SK-N-SH (cell line): ENCODE data around the gene CREB5. TPM values are rescaled to one million over a fixed set of nuclear protein-coding genes. Genes with fewer than 3 reads are reported as not detected.

Experiments
- CTCF ChIA-PET: fragments of 300-600, 350-600 bp; formaldehyde crosslinking; extraction: SDS; loops from one replicate; lab custom pipeline; 2021; lab: Yijun Ruan, JAX
- POLR2A ChIA-PET: fragments of 350-600 bp; sonication (Branson Sonifier 250); formaldehyde crosslinking; extraction: SDS; loops from one replicate; lab custom pipeline; 2020; ENCODE audit warnings: antibody characterized with exemption, inconsistent platforms; lab: Yijun Ruan, JAX
- DNase-seq: peaks from one replicate; pipeline ENCODE4 v3.0.0; 2012
- H2AFZ ChIP-seq: fragments of 200-600 bp; sonication (generic); 2 replicates; pipeline ENCODE4 v1.8.1; 2016; ENCODE audit warnings: antibody characterized with exemption, mild to moderate bottlenecking, low read depth
- H3F3A ChIP-seq: fragments of 200-600 bp; sonication (generic); replicated peaks from 2 replicates; pipeline ENCODE3; 2016; ENCODE audit warnings: antibody characterized with exemption, mild to moderate bottlenecking; ENCODE audit not compliant: insufficient read depth
- H3K27ac ChIP-seq, 2 experiments: fragments of 200-500 bp in 1 of 2; fragments of 200-600 bp in 1 of 2; sonication (Bioruptor generic) in 1 of 2; sonication (generic), shearing (Covaris generic) in 1 of 2; 2 replicates each; pipeline versions ENCODE4 v1.5.1 to v1.6.1; 2014 to 2016; ENCODE audit warnings: low read depth in 2 of 2, inconsistent platforms in 1 of 2, low read length in 1 of 2, mild to moderate bottlenecking in 1 of 2, mixed read lengths in 1 of 2
- H3K27me3 ChIP-seq: fragments of 200-600 bp; sonication (generic), shearing (Covaris generic); 2 replicates; pipeline ENCODE4 v1.6.1; 2016; ENCODE audit warnings: mixed run types; ENCODE audit not compliant: insufficient read depth
- H3K36me3 ChIP-seq, 2 experiments: fragments of 200-500 bp in 1 of 2; fragments of 200-600 bp in 1 of 2; sonication (Bioruptor generic) in 1 of 2; sonication (generic) in 1 of 2; replicated peaks in 1 of 2; 2 replicates each; pipeline versions ENCODE3 to v1.5.1; 2014 to 2016; ENCODE audit warnings: low read length in 1 of 2, mild to moderate bottlenecking in 1 of 2; ENCODE audit not compliant: insufficient read depth in 2 of 2, control insufficient read depth in 1 of 2
- H3K4me1 ChIP-seq, 2 experiments: fragments of 200-500 bp in 1 of 2; fragments of 200-600 bp in 1 of 2; sonication (Bioruptor generic) in 1 of 2; sonication (generic), shearing (Covaris generic) in 1 of 2; 2 replicates each; pipeline versions ENCODE4 v1.5.1 to v1.6.1; 2014 to 2016; ENCODE audit warnings: low read depth in 1 of 2, low read length in 1 of 2, mixed run types in 1 of 2; ENCODE audit not compliant: insufficient read depth in 2 of 2, control insufficient read depth in 1 of 2
- H3K4me2 ChIP-seq: fragments of 200-600 bp; sonication (generic), shearing (Covaris generic); 2 replicates; pipeline ENCODE4 v1.6.1; 2017; ENCODE audit warnings: mixed run types
- H3K4me3 ChIP-seq, 2 experiments: fragments of 200-500 bp in 1 of 2; fragments of 200-600 bp in 1 of 2; sonication (Bioruptor generic) in 1 of 2; sonication (generic), shearing (Covaris generic) in 1 of 2; 2 replicates each; pipeline versions ENCODE4 v1.5.1 to v1.8.1; 2014 to 2016; ENCODE audit warnings: low read depth in 2 of 2, inconsistent platforms in 1 of 2, low read length in 1 of 2, mild to moderate bottlenecking in 1 of 2, mixed read lengths in 1 of 2, moderate library complexity in 1 of 2
- H3K79me2 ChIP-seq: fragments of 200-600 bp; sonication (generic); 2 replicates; pipeline ENCODE4 v1.8.1; 2017; ENCODE audit warnings: mild to moderate bottlenecking; ENCODE audit not compliant: insufficient read depth
- H3K9ac ChIP-seq: fragments of 200-600 bp; sonication (generic); 2 replicates; pipeline ENCODE4 v1.6.1; 2017; ENCODE audit warnings: mixed run types
- H3K9me2 ChIP-seq: fragments of 200-600 bp; sonication (generic); 2 replicates; pipeline ENCODE4 v1.6.1; 2017; ENCODE audit warnings: mixed run types
- H3K9me3 ChIP-seq: fragments of 200-600 bp; sonication (generic); 2 replicates; pipeline ENCODE4 v1.6.1; 2017; ENCODE audit warnings: mixed run types, mild to moderate bottlenecking, moderate library complexity
- H4K20me1 ChIP-seq: fragments of 200-600 bp; sonication (generic); 2 replicates; pipeline ENCODE4 v1.6.1; 2017; ENCODE audit warnings: mild to moderate bottlenecking, mixed run types; ENCODE audit not compliant: insufficient read depth
- EP300 ChIP-seq, 2 experiments: IDR thresholded peaks; 2 replicates each; pipeline versions ENCODE4 v1.4.0 to v1.6.1; 2012; ENCODE audit warnings: borderline replicate concordance in 1 of 2, low read depth in 1 of 2, low read length in 1 of 2
- FOXJ3 ChIP-seq: sonication (generic); formaldehyde crosslinking; IDR thresholded peaks from 2 replicates; pipeline ENCODE4 v1.5.1; 2020; ENCODE audit warnings: mild to moderate bottlenecking, missing genetic modification reagents
- FOXM1 ChIP-seq: IDR thresholded peaks from 2 replicates; pipeline ENCODE4 v1.4.0; 2012; ENCODE audit warnings: low read depth, mild to moderate bottlenecking
- JUND ChIP-seq: IDR thresholded peaks from 2 replicates; pipeline ENCODE4 v1.4.0; 2012
- NFIC ChIP-seq: IDR thresholded peaks from 2 replicates; pipeline ENCODE4 v1.4.0; 2012; ENCODE audit warnings: borderline replicate concordance
- POLR2AphosphoS5 ChIP-seq: IDR thresholded peaks from 2 replicates; pipeline ENCODE4 v1.6.1; 2012; ENCODE audit warnings: low read depth, low read length
- RAD21 ChIP-seq: IDR thresholded peaks from 2 replicates; pipeline ENCODE4 v1.6.1; 2012; ENCODE audit warnings: mild to moderate bottlenecking, low read length
- RCOR1 ChIP-seq: fragments of 150-350 bp; IDR thresholded peaks from 2 replicates; pipeline ENCODE4 v1.6.1; 2017; ENCODE audit warnings: antibody characterized with exemption, low read length
- RFX5 ChIP-seq: IDR thresholded peaks from 2 replicates; pipeline ENCODE4 v1.6.1; 2012; ENCODE audit warnings: mild to moderate bottlenecking, improper control_type of control experiment, low read length
- TAF1 ChIP-seq: IDR thresholded peaks from 2 replicates; pipeline ENCODE4 v1.6.1; 2012; ENCODE audit warnings: low read depth, mild to moderate bottlenecking, low read length, moderate library complexity, borderline replicate concordance
- TCF12 ChIP-seq: IDR thresholded peaks from 2 replicates; pipeline ENCODE4 v1.4.0; 2012
- WGBS: methylation state at CpG from one replicate; pipeline ENCODE4 v1.1.6; 2017; ENCODE audit warnings: low lambda C conversion rate; 5-methylcytosine and 5-hydroxymethylcytosine counted together
- polyA plus RNA-seq, 3 experiments: library from polyadenylated mRNA; depleted of rRNA; stranded (reverse); fragments of >200 nt; gene quantifications; 2 replicates each; pipeline ENCODE4 v1.2.3, GENCODE V29; 2012
- TF ChIP-seq, protein P1 (sequence below): IDR thresholded peaks from 2 replicates; pipeline ENCODE4 v1.6.1; 2012; ENCODE audit warnings: mild to moderate bottlenecking, low read depth, low read length, moderate library complexity
- TF ChIP-seq, protein P2 (sequence below): fragments of 150-350 bp; IDR thresholded peaks from 2 replicates; pipeline ENCODE4 v1.6.1; 2016; ENCODE audit warnings: mild to moderate bottlenecking, low read depth, low read length
- TF ChIP-seq, protein P3 (sequence below): IDR thresholded peaks from 2 replicates; pipeline ENCODE4 v1.4.0; 2012; ENCODE audit warnings: low read depth, borderline replicate concordance
- TF ChIP-seq, protein P4 (sequence below): fragments of 150-350 bp; IDR thresholded peaks from 2 replicates; pipeline ENCODE4 v1.6.1; 2017; ENCODE audit warnings: antibody characterized with exemption, low read length, low read depth, borderline replicate concordance

CREB5 gene
- polyA plus RNA-seq, 1 of the 3 experiments (the other 2 are of a cell fraction): 19.3 TPM

DNA sequence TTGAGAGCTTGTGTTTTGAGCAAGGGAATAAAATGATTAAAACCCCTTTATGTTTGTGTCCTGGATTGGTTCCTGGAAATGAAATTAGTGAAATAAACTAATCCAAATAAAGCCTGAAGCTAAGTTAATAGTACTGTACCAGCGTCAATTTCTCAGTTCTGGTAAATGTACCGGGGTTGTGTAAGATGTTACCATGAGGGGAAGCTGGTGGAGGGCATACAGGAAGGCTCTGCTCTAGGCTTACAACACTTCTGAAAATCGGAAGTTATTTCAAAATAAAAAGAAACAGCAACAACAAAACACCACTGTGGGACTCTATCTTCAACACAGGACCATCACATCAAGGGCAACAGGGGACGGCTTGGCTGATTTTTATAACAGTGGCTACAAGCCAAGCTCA, 257.0 kb downstream of the CREB5 start:
- no peaks in the 10 kb centered on the region for H3K9me2 ChIP-seq
- H3K36me3 ChIP-seq: no peaks in the 10 kb centered on the region
- no peaks in the 10 kb centered on the region for H3K9me3 ChIP-seq
- no peak overlapping the region for H3K4me3 ChIP-seq
- H2AFZ ChIP-seq: no peak overlapping the region
- no peak overlapping the region for H3K4me2 ChIP-seq
- DNase-seq: no peak
- no peaks in the 10 kb centered on the region for H3F3A ChIP-seq
- H3K4me1 ChIP-seq: peaks cover 0 to 10% of the 10 kb centered on the region in 2 experiments; a peak in 1 of 4 replicates
- TF ChIP-seq EP300 (IDR thresholded peaks at IDR 0.05; ENCODE audit: borderline replicate concordance in 1 of 2, low read depth in 1 of 2, low read length in 1 of 2) (no peak), JUND (no peak), RAD21 (no peak), POLR2AphosphoS5 (no peak), RFX5 (no peak), TCF12 (no peak), TAF1 (no peak), NFIC (no peak), FOXJ3 (no peak), RCOR1 (no peak), FOXM1 (no peak)
- TF ChIP-seq, protein P1, sequence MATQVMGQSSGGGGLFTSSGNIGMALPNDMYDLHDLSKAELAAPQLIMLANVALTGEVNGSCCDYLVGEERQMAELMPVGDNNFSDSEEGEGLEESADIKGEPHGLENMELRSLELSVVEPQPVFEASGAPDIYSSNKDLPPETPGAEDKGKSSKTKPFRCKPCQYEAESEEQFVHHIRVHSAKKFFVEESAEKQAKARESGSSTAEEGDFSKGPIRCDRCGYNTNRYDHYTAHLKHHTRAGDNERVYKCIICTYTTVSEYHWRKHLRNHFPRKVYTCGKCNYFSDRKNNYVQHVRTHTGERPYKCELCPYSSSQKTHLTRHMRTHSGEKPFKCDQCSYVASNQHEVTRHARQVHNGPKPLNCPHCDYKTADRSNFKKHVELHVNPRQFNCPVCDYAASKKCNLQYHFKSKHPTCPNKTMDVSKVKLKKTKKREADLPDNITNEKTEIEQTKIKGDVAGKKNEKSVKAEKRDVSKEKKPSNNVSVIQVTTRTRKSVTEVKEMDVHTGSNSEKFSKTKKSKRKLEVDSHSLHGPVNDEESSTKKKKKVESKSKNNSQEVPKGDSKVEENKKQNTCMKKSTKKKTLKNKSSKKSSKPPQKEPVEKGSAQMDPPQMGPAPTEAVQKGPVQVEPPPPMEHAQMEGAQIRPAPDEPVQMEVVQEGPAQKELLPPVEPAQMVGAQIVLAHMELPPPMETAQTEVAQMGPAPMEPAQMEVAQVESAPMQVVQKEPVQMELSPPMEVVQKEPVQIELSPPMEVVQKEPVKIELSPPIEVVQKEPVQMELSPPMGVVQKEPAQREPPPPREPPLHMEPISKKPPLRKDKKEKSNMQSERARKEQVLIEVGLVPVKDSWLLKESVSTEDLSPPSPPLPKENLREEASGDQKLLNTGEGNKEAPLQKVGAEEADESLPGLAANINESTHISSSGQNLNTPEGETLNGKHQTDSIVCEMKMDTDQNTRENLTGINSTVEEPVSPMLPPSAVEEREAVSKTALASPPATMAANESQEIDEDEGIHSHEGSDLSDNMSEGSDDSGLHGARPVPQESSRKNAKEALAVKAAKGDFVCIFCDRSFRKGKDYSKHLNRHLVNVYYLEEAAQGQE: no peak
- TF ChIP-seq, protein P2, sequence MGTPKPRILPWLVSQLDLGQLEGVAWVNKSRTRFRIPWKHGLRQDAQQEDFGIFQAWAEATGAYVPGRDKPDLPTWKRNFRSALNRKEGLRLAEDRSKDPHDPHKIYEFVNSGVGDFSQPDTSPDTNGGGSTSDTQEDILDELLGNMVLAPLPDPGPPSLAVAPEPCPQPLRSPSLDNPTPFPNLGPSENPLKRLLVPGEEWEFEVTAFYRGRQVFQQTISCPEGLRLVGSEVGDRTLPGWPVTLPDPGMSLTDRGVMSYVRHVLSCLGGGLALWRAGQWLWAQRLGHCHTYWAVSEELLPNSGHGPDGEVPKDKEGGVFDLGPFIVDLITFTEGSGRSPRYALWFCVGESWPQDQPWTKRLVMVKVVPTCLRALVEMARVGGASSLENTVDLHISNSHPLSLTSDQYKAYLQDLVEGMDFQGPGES: no peak
- TF ChIP-seq, protein P3, sequence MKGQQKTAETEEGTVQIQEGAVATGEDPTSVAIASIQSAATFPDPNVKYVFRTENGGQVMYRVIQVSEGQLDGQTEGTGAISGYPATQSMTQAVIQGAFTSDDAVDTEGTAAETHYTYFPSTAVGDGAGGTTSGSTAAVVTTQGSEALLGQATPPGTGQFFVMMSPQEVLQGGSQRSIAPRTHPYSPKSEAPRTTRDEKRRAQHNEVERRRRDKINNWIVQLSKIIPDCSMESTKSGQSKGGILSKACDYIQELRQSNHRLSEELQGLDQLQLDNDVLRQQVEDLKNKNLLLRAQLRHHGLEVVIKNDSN: no peak
- TF ChIP-seq, protein P4, sequence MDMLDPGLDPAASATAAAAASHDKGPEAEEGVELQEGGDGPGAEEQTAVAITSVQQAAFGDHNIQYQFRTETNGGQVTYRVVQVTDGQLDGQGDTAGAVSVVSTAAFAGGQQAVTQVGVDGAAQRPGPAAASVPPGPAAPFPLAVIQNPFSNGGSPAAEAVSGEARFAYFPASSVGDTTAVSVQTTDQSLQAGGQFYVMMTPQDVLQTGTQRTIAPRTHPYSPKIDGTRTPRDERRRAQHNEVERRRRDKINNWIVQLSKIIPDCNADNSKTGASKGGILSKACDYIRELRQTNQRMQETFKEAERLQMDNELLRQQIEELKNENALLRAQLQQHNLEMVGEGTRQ: no peak
- ChIA-PET POLR2A (no interaction called here), CTCF (interaction anchor here (0.7 to 2.0 kb wide), 6 partner anchors 9 to 280 kb away, joined by 3 to 7 read pairs (median 4); no protein-coding TSS in a partner anchor)
- no peaks in the 10 kb centered on the region for H3K79me2 ChIP-seq
- no peak overlapping the region for H3K27ac ChIP-seq
- H3K27me3 ChIP-seq: no peaks in the 10 kb centered on the region
- H3K9ac ChIP-seq: no peak overlapping the region
- WGBS: 67% methylated on average over 4 of the region's 4 CpGs
- H4K20me1 ChIP-seq: no peaks in the 10 kb centered on the region
